ENCODE measurements around the gene LRRC63. TPM values are rescaled to one million over a fixed set of nuclear protein-coding genes. Genes with fewer than 3 reads are reported as not detected.
A peak's percentile ranks its signal among the peaks of the same experiment; 100 is the strongest.

Gene LRRC63
- polyA plus RNA-seq, 1 of the 3 experiments (the other 2 are of a cell fraction): 0.03 TPM

GRCh38 chr13:46274094-46274698 is 62.5 kb downstream of the LRRC63 start (continued):
- TF ChIP-seq YY1 (IDR thresholded peaks at IDR 0.05; ENCODE audit: low read depth) (no peak), USF2 (IDR thresholded peaks at IDR 0.05; ENCODE audit: borderline replicate concordance, low read depth, low read length) (no peak), SIN3A (IDR thresholded peaks at IDR 0.05; ENCODE audit: borderline replicate concordance, low read depth, low read length) (no peak), TEAD4 (IDR thresholded peaks at IDR 0.05; ENCODE audit: borderline replicate concordance, insufficient read depth) (no peak)

- H3K36me3 ChIP-seq (replicated peaks in 1 of 2; ENCODE audit: control insufficient read depth in 1 of 2, insufficient read depth in 2 of 2, low read length in 1 of 2): no peaks in the 10 kb centered on the region
- H3K4me1 ChIP-seq (ENCODE audit: control insufficient read depth in 1 of 2, insufficient read depth in 2 of 2, low read depth in 1 of 2, low read length in 1 of 2): no peaks in the 10 kb centered on the region; a peak in 1 of 4 replicates
- no peak overlapping the region for H2AFZ ChIP-seq (ENCODE audit: low read depth)
- H3K27me3 ChIP-seq (ENCODE audit: insufficient read depth): no peaks in the 10 kb centered on the region
- 43% methylated on average over 4 of the region's 4 CpGs for WGBS (ENCODE audit: low lambda C conversion rate)
- no peak overlapping the region for H3K27ac ChIP-seq (ENCODE audit: low read depth in 2 of 2, low read length in 1 of 2)
- H3K4me3 ChIP-seq (ENCODE audit: low read depth in 2 of 2, low read length in 1 of 2): no peak overlapping the region
- H3K79me2 ChIP-seq (ENCODE audit: insufficient read depth): no peaks in the 10 kb centered on the region
- H3F3A ChIP-seq (replicated peaks; ENCODE audit: insufficient read depth): no peaks in the 10 kb centered on the region
- TF ChIP-seq CTCF (IDR thresholded peaks at IDR 0.05): no peak
- TF ChIP-seq NRF1 (IDR thresholded peaks at IDR 0.05; ENCODE audit: low read depth, low read length): no peak
- no peak for TF ChIP-seq ZBTB33 (IDR thresholded peaks at IDR 0.05; ENCODE audit: borderline replicate concordance, low read depth)
- no peak for TF ChIP-seq JUND (IDR thresholded peaks at IDR 0.05)
- TF ChIP-seq RCOR1 (IDR thresholded peaks at IDR 0.05; ENCODE audit: low read length): no peak
- no peak for TF ChIP-seq SIN3A (IDR thresholded peaks at IDR 0.05; ENCODE audit: borderline replicate concordance, low read depth, low read length)
- no peak for TF ChIP-seq MXI1 (IDR thresholded peaks at IDR 0.05; ENCODE audit: low read depth, low read length)
- no peak for TF ChIP-seq NFIC (IDR thresholded peaks at IDR 0.05; ENCODE audit: borderline replicate concordance)
- no peak for TF ChIP-seq PBX3 (IDR thresholded peaks at IDR 0.05)
- TF ChIP-seq FOSL2 (IDR thresholded peaks at IDR 0.05; ENCODE audit: borderline replicate concordance, low read depth): no peak
- no peak for TF ChIP-seq FOXJ3 (CRISPR knock-in tag; IDR thresholded peaks at IDR 0.05)
- no peak for TF ChIP-seq EZH2phosphoT487 (IDR thresholded peaks at IDR 0.05; ENCODE audit: borderline replicate concordance, low read depth)
- TF ChIP-seq POLR2AphosphoS5 (IDR thresholded peaks at IDR 0.05; ENCODE audit: low read depth, low read length): no peak
- TF ChIP-seq TCF12 (IDR thresholded peaks at IDR 0.05): no peak
- no peak for TF ChIP-seq CHD2 (IDR thresholded peaks at IDR 0.05; ENCODE audit: low read length, partially characterized antibody)
- no peak for TF ChIP-seq RAD21 (IDR thresholded peaks at IDR 0.05; ENCODE audit: low read length)
- TF ChIP-seq TEAD4 (IDR thresholded peaks at IDR 0.05; ENCODE audit: borderline replicate concordance, insufficient read depth): no peak
- H3K9me2 ChIP-seq: no peaks in the 10 kb centered on the region
- DNase-seq: peak; percentile 6
- no peak overlapping the region for H3K4me2 ChIP-seq
- POLR2A ChIA-PET: no interaction called here
- CTCF ChIA-PET: interaction anchor here (1.4 to 1.6 kb wide), 3 partner anchors 9 to 15 kb away, joined by 5 to 7 read pairs (median 6); no protein-coding TSS in a partner anchor
- no peaks in the 10 kb centered on the region for H3K9me3 ChIP-seq
- no peak overlapping the region for H3K9ac ChIP-seq
- H4K20me1 ChIP-seq (ENCODE audit: insufficient read depth): no peaks in the 10 kb centered on the region
Observed at GRCh38 chr13:46278474-46278873, 66.7 kb downstream of the LRRC63 start.
